Superior temporal gyrus (tissue), 1 donor: ENCODE measurements around the gene DNAJC15.
"Not testable (repeated sequence)": the region's sequence is repeated elsewhere in the genome, so short reads cannot be mapped to it uniquely, and the experiment has no call there.

Experiments
- DNase-seq: peaks from one replicate; pipeline ENCODE4 v3.0.0-alpha.2; 2016; ENCODE audit errors: extremely low spot score

DNAJC15 gene

DNA sequence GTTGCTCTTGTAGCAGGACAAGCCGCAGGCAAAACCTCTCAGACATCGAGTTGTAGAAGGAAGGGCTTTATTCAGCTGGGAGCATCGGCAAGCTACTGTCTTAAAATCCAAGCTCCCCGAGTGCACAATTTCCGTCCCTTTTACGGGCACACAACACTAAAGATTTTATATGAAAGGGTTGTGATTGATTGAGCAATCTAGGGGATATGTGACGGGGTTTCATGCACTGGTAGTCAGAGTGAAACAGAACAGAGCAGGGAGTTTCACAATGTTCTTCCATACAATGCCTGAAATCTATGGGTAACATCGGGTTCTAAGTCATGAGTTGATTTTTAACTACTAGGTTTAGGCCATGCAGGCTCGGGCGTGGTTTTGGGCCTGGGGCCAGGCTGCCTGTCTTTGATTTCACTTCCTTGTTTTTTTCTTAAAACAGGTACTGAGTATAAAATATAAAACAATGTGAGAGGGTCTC is 22.0 kb downstream of the DNAJC15 start:
- DNase-seq, result not testable (repeated sequence)

DNA sequence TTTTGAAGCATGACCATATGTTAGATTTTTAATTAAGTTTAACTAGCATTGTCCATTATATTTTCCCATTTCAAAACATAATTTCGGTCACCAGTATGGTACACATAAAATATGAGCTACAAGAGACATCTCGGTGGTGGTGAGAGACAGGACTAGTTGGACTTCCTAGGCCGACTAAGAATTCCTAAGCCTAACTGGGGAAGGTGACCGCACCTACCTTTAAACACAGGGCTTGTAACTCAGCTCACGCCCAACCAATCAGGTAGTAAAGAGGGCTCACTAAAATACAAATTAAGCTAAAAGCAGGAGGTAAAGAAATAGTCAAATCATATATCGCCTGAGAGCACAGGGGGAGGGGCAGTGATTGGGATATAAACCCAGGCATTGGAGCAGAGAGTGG is 22.9 kb downstream of the DNAJC15 start:
- no peak for DNase-seq

DNA sequence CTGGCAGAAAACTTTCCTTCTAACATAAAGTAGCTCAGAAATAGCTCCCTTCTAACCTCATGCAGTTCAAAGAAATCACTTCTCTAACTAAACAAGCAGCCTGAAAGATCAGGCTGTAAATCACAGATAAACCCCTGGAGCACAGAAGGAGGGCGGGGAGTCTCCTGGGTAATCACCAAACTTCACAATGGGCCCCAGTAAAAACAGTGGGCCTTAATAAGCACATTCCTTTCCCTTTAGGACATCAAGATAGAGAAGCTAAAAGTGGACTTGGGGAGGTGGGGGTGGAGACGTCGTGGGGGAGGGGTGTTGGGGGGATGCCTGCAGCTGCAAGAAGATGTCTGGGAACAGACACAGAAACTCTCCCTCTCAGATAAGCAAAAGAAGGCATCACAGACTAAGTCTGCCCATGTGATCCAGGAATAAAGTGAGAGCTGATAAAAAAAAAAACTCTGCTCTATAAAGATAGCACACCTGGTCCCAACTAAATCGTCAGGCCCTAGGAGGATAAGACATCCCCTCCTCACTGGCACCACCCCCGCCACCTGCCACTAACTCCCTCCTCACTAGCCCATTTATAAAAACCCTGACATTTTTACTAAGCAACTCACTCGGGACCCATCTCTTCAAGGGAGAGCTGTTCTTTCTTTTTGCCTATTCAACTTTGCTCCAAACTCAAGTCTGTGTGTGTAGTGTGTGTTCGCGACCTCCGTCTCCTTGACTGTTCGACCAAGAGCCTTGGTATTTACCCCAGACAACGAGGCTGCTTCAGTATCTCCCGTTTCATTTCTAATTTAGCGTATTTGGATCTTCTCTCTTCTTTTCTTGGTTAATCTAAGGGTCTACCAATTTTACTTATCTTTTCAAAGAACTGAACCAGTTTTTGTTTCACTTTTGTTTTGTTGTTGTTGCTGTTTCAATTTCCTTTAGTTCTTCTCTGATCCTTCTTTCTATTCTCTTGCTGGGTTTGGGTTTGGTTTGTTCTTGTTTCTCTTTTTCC is 31.7 kb downstream of the DNAJC15 start:
- DNase-seq, result no peak

DNA sequence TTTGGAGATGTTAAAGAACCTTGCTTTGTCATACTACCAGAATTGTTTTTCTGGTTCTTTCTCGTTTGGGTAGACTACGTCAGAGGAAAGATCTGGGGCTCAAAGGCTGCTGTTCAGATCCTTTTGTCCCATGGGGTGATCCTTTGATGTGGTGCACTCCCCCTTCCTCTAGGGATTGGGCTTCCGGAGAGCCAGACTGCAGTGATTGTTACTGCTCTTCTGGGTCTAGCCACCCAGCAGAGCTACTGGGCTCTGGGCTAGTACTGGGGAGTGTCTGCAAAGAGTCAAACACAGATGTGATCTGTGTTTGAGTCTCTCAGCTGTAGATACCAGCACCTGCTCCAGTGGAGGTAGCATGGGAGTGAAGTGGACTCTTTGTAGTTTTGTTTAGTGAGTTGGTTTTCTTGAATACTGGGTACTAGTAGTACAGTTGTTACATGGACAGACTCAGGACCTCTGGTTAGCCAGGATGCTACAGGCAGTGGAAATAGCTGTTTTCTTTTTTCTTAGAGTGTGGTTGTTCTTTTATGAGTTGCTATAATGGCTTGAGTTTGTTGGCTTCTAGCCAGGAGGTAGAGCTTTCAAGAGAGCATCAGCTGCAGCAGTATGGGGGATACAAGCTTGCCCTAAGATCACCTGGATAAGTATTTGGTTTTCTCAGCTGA is 34.4 kb downstream of the DNAJC15 start:
- DNase-seq, result no peak

DNA sequence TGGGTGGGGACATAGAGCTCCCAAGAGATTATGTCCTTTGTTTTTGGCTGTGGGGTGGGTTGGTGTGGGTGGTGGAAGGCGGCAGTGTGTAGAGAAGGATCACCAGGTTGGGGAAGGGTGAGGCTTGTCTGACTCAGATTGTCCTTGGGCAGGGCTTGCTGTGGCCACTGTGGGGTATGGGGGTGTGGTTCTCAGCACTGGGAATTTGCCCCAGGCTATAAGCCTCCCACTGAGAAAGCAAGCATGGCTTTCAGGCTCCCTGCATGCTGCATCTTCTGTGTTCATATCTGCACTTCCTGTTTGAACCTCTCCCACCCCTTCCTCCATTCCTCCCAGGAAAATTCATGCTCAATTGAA is 34.9 kb downstream of the DNAJC15 start:
- no peak for DNase-seq

DNA sequence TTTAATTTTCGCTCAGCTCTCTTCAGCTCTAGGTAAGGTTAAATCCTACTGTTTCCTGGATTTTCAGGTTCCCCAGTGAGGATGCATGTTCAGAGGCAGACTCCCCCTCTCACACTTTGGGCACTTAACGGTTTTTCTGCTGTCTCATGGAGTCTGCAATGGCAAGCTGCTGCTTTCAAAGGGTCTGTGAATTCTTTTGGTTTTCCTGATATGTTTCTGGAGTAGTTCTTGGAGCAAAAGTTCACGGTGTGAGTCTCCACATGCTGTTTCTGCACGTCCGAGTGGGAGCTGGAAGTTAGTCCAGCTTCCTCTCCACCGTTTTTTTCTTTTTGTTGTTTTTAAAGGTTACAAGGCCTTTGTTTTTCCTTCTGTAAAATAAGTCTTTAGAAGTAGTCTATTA is 35.4 kb downstream of the DNAJC15 start:
- DNase-seq, result no peak

- DNase-seq, result not testable (repeated sequence)
Measured at GRCh38 chr13:43059779-43060178, 36.4 kb downstream of the DNAJC15 start.

DNA sequence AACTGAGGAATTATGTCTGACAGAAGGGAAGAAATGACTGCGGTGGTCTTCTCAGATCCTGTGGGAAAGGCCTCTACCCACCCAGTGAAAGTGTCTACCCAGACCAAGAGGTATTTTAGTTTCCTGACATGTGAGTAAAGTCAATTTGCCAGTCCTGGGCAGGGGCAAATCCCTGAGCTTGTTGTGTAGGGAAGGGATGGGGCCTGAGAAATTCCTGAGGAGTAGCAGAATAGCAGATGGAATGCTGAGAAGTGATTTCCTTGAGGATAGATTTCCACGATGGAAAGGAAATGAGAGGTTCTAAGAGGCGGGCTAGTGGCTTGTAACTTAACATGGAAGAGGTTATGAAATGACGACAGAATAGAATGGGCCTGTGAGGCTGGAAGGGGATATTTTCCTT is 37.4 kb downstream of the DNAJC15 start:
- DNase-seq, result not testable (repeated sequence)

- no peak for DNase-seq
Measured at GRCh38 chr13:43061496-43062280, 38.3 kb downstream of the DNAJC15 start.

- DNase-seq, result no peak
Measured at GRCh38 chr13:43071824-43072223, 48.4 kb downstream of the DNAJC15 start.

DNA sequence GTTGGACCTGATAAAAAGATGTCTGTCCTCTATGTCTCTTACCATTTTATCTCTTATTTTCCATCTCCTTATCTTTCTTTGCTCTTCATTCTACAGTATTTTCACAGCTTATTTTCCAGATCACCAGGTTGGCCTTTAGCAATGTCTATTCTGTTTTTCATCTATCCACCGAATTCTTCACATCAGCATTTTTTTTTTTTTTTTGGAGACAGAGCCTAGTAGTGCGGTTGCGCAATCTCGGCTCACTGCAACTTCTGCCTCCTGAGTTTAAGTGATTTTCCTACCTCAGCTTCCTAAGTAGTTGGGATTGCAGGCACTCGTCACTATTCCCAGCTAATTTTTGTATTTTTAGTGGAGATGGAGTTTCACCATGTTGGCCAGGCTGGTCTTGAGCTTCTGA is 49.0 kb downstream of the DNAJC15 start:
- no peak for DNase-seq

DNA sequence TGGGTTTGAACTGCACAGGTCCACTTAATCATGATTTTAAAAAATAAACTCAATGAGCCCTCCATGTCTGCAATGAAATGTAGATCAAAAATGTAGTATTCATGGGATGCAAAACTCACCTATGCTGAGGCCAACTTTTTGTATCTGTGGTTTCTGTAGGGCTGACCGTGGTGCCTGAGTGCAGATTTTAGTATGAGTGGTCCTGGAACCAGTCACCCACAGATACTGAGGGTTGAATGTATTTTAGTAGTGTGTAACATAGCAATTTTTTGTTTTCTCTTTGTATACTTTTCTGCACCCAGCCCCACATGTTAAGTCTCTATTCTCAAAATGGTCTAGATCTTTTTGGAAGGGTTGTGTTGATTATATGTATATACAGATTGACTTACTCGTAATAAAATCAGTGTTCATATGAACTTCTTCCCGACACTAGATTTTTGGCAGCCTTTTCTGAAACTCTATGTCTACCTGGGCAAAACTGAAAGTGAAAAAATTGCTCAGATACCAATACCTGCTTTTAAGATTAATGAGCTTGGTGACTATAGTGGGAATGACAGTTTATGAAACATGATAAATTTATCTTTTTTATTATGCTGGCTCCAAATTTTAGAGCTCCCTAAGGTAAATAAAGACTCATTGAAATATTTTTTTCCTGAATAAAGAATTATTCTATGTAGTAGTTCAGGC is 51.6 kb downstream of the DNAJC15 start:
- no peak for DNase-seq

GRCh38 chr13:43075511-43075902 is 52.1 kb downstream of the DNAJC15 start:
- not testable (repeated sequence) for DNase-seq

GRCh38 chr13:43077046-43077445 is 53.7 kb downstream of the DNAJC15 start:
- no peak for DNase-seq

DNA sequence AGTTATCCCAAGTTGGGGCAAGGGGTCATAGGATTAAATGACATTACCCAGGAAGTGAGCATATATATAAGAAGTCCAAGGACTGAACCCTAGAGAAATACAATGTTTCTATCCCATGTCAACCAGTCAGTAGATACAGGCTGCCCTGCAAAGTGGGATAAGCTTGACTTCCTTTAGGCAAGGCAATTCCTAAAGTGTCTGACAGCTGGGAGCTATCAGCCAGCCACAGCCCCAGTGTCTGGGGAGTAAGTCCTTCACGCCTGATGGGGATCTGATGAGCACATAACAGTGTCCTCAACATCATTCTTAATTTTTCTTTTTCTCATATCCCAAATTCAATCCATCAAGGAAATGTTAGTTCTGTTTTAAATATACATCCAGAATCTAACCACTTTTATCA is 54.1 kb downstream of the DNAJC15 start:
- no peak for DNase-seq

GRCh38 chr13:43077906-43078305 is 54.5 kb downstream of the DNAJC15 start:
- no peak for DNase-seq

- DNase-seq, result no peak
Measured at GRCh38 chr13:43078399-43078798, 55.0 kb downstream of the DNAJC15 start.

GRCh38 chr13:43079392-43079931 is 56.1 kb downstream of the DNAJC15 start:
- DNase-seq, result no peak

GRCh38 chr13:43080199-43080598 is 56.8 kb downstream of the DNAJC15 start:
- no peak for DNase-seq

DNA sequence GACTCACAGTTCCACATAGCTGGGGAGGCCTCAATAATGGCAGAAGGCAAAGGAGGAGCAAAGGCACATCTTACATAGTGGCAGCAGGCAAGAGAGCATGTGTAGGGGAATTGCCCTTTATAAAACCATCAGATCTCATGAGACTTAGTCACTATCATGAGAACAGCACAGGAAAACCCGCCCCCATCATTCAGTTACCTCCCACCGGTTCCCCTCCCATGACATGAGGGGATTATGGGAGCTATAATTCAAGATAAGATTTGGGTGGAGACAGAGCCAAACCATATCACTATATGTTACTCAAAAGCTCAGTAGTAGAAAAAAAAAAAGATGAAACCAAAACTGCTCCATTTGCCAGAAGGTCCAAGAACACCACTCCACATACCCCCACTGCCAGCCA is 58.5 kb downstream of the DNAJC15 start:
- no peak for DNase-seq

DNA sequence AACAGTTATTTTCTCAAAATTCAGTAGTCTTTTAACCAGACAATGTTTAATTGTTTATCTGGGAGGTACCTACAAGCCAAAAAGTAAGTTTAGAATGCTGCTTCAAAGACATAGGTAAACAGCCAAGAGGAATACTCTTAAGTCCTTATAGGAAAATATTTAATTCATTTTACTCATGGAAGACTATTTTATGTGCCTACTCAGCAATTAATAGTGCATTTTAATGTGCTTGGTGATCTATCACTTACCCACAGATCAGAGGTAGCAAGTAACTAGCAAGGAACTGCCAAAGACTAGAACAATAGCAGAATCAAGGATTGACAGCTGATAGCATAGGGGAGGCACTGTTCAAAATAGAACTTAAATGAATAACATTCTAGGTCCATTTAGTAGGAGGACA is 60.4 kb downstream of the DNAJC15 start:
- no peak for DNase-seq
